Neural progenitor cell (in vitro differentiated cells): ENCODE measurements around the gene CHST6. TPM values are rescaled to one million over a fixed set of nuclear protein-coding genes. Genes with fewer than 3 reads are reported as not detected.

ENCODE experiments used
- DNase-seq: peaks from one replicate; pipeline ENCODE4 v3.0.0-alpha.2; 2016; ENCODE audit warnings: low spot score
- H2AFZ ChIP-seq: fragments of 200-600 bp; sonication (generic); replicated peaks from 2 replicates; pipeline ENCODE4 v1.6.1; 2016; ENCODE audit warnings: antibody characterized with exemption
- H3F3A ChIP-seq: fragments of 200-600 bp; sonication (generic); 2 replicates; pipeline ENCODE4 v1.6.1; 2016; ENCODE audit warnings: antibody characterized with exemption, low read depth
- H3K27ac ChIP-seq: fragments of 200-600 bp; sonication (generic); 2 replicates; pipeline ENCODE4 v1.5.1; 2016; ENCODE audit warnings: mild to moderate bottlenecking
- H3K27me3 ChIP-seq: fragments of 200-600 bp; sonication (generic); 2 replicates; pipeline ENCODE4 v1.6.1; 2016; ENCODE audit warnings: mild to moderate bottlenecking, moderate library complexity
- H3K36me3 ChIP-seq: fragments of 200-600 bp; sonication (generic); 2 replicates; pipeline ENCODE4 v1.5.1; 2016
- H3K4me1 ChIP-seq: fragments of 200-600 bp; sonication (generic); 2 replicates; pipeline ENCODE4 v1.6.1; 2016; ENCODE audit warnings: mixed run types
- H3K4me2 ChIP-seq: fragments of 200-600 bp; sonication (generic); 2 replicates; pipeline ENCODE4 v1.6.1; 2016
- H3K4me3 ChIP-seq: fragments of 200-600 bp; sonication (generic); 2 replicates; pipeline ENCODE4 v1.5.1; 2016
- H3K79me2 ChIP-seq: fragments of 200-600 bp; sonication (generic); 2 replicates; pipeline ENCODE4 v1.6.1; 2016; ENCODE audit warnings: low read depth
- H3K9ac ChIP-seq: fragments of 200-600 bp; sonication (generic); 2 replicates; pipeline ENCODE4 v1.6.1; 2016
- H3K9me3 ChIP-seq: fragments of 200-600 bp; sonication (generic); 2 replicates; pipeline ENCODE4 v1.5.1; 2016; ENCODE audit warnings: low read depth
- H4K20me1 ChIP-seq: fragments of 200-600 bp; sonication (generic); 2 replicates; pipeline ENCODE4 v1.6.1; 2016; ENCODE audit warnings: low read depth
- H3K27ac Mint-ChIP-seq: 3 replicates; pipeline ENCODE4 v1.8.0; 2021; ENCODE audit warnings: mixed read lengths
- H3K27me3 Mint-ChIP-seq: 2 replicates; pipeline ENCODE4 v1.8.0; 2022; ENCODE audit warnings: low read depth, mild to moderate bottlenecking, inconsistent platforms, moderate library complexity, mixed read lengths; ENCODE audit not compliant: insufficient read depth
- H3K36me3 Mint-ChIP-seq: 3 replicates; pipeline ENCODE4 v1.8.0; 2021; ENCODE audit warnings: mixed read lengths
- H3K4me1 Mint-ChIP-seq: 3 replicates; pipeline ENCODE4 v1.8.0; 2021; ENCODE audit warnings: mixed read lengths
- H3K4me3 Mint-ChIP-seq: 3 replicates; pipeline ENCODE4 v1.8.0; 2021; ENCODE audit warnings: mild to moderate bottlenecking, moderate library complexity, mixed read lengths
- H3K9me3 Mint-ChIP-seq: 3 replicates; pipeline ENCODE4 v1.8.0; 2020; ENCODE audit warnings: mixed read lengths
- EZH2 ChIP-seq: fragments of 200-600 bp; sonication (generic); IDR thresholded peaks from 2 replicates; pipeline ENCODE4 v1.6.1; 2017; ENCODE audit warnings: antibody characterized with exemption, mild to moderate bottlenecking, moderate library complexity
- EZH2phosphoT487 ChIP-seq: fragments of 200-600 bp; sonication (generic); IDR thresholded peaks from 2 replicates; pipeline ENCODE4 v1.6.1; 2017; ENCODE audit warnings: antibody characterized with exemption
- total RNA-seq: library from RNA; depleted of rRNA; stranded (reverse); fragments of >200 nt; gene quantifications from 2 replicates; pipeline ENCODE4 v1.2.3, GENCODE V29; 2015; ENCODE audit warnings: low replicate concordance
- TF ChIP-seq, protein P1 (sequence below): fragments of 200-600 bp; sonication (generic); IDR thresholded peaks from 2 replicates; pipeline ENCODE4 v1.5.1; 2017; ENCODE audit warnings: antibody characterized with exemption, mild to moderate bottlenecking

CHST6 gene
- total RNA-seq, 1 donor from 2014 or later = 6.2 TPM

DNA sequence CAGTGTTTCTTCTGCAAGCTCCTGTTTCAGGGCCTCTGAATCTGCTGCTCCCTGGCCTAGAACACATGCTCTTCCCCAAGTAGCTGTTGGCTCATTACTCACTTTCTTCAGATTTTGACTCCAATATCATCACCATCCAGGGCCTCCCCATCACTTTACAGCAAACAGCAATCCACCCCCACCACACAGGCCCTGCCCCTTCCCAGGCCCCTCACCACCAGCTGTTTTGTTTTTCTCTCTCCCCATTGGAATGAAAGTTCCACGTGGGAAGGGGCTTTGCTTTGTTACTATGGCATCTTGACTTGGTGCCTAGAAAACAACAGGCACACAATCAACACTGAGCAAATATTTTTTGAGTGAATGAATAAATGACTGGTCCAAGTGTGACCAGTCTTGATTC lies 34.8 kb downstream of the CHST6 start:
- Mint-ChIP-seq H3K36me3 (peaks cover 22% of the 10 kb centered on the region), H3K4me3 (peak overlapping the region; percentile 6), H3K27ac (no peak overlapping the region), H3K9me3 (peaks cover 2% of the 10 kb centered on the region), H3K4me1 (peaks cover 58% of the 10 kb centered on the region), H3K27me3 (peaks cover 6% of the 10 kb centered on the region)
- TF ChIP-seq EZH2phosphoT487 (no peak), EZH2 (no peak)
- TF ChIP-seq, protein P1, sequence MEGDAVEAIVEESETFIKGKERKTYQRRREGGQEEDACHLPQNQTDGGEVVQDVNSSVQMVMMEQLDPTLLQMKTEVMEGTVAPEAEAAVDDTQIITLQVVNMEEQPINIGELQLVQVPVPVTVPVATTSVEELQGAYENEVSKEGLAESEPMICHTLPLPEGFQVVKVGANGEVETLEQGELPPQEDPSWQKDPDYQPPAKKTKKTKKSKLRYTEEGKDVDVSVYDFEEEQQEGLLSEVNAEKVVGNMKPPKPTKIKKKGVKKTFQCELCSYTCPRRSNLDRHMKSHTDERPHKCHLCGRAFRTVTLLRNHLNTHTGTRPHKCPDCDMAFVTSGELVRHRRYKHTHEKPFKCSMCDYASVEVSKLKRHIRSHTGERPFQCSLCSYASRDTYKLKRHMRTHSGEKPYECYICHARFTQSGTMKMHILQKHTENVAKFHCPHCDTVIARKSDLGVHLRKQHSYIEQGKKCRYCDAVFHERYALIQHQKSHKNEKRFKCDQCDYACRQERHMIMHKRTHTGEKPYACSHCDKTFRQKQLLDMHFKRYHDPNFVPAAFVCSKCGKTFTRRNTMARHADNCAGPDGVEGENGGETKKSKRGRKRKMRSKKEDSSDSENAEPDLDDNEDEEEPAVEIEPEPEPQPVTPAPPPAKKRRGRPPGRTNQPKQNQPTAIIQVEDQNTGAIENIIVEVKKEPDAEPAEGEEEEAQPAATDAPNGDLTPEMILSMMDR = no peak
- Histone ChIP-seq H3K9ac (no peak overlapping the region), H2AFZ (no peak overlapping the region), H3K4me1 (peaks cover 48% of the 10 kb centered on the region), H3F3A (peaks cover 22% of the 10 kb centered on the region), H3K4me3 (peak overlapping the region; percentile 6), H3K27ac (no peak overlapping the region), H3K79me2 (peaks cover 83% of the 10 kb centered on the region), H3K27me3 (no peaks in the 10 kb centered on the region), H3K36me3 (no peaks in the 10 kb centered on the region), H4K20me1 (peaks cover 81% of the 10 kb centered on the region), H3K9me3 (no peaks in the 10 kb centered on the region), H3K4me2 (peak overlapping the region; percentile 56)
- peak; percentile 56 for DNase-seq

DNA sequence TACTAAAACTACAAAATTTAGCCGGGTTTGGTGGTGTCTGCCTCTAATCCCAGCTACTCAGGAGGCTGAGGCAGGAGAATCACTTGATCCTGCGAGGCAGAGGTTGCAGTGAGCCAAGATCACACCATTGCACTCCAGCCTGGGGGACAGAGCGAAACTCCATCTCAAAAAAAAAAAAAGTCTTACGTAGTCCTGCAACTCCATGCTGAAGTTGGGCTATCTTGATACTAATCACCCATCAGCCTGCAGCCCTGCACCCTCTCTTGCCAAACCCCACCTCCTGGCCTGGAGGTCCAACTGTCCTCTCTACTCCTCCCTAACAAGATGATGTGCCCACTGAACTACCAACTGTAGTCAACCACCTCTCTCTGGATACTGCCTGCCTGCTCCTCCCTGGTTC lies 35.5 kb downstream of the CHST6 start:
- Histone ChIP-seq H3K36me3 (no peaks in the 10 kb centered on the region), H3K9ac (no peak overlapping the region), H3K4me2 (peak overlapping the region; percentile 56), H4K20me1 (peaks cover 88% of the 10 kb centered on the region), H2AFZ (no peak overlapping the region), H3K79me2 (peaks cover 90% of the 10 kb centered on the region), H3K4me1 (peaks cover 56% of the 10 kb centered on the region), H3K27me3 (no peaks in the 10 kb centered on the region), H3F3A (peaks cover 30% of the 10 kb centered on the region), H3K9me3 (no peaks in the 10 kb centered on the region), H3K4me3 (no peak overlapping the region), H3K27ac (no peak overlapping the region)
- H3K27me3 Mint-ChIP-seq = peaks cover 2% of the 10 kb centered on the region
- no peak overlapping the region for H3K27ac Mint-ChIP-seq
- H3K9me3 Mint-ChIP-seq = no peaks in the 10 kb centered on the region
- H3K4me1 Mint-ChIP-seq = peaks cover 63% of the 10 kb centered on the region
- H3K4me3 Mint-ChIP-seq = peak overlapping the region; percentile 12
- peaks cover 20% of the 10 kb centered on the region for H3K36me3 Mint-ChIP-seq
- no peak for DNase-seq
- TF ChIP-seq, protein P1 = no peak
- TF ChIP-seq EZH2 (no peak), EZH2phosphoT487 (no peak)

DNA sequence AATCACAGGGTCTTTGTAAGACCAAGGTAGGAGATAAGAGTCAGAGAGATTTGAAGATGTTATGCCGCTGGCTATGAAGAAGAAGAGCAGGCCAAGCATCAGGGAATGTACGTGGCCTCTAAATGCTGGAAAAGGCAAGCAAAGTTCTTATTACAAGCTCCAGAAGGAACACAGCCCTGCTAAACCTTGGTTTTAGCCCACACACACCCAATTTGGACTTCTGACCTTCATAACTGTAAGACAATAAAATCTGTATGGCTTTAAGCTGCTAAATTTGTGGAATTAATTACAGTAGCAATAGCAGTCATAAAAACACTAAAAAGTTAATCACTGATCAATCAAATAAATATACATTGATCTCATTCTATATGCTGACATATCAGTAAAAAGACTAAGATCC lies 36.8 kb downstream of the CHST6 start:
- H3K9me3 ChIP-seq = no peaks in the 10 kb centered on the region
- peaks cover 73% of the 10 kb centered on the region for H3K4me1 Mint-ChIP-seq
- no peak overlapping the region for H3K4me3 ChIP-seq
- H3K27me3 ChIP-seq = no peaks in the 10 kb centered on the region
- H2AFZ ChIP-seq = no peak overlapping the region
- no peak for DNase-seq
- no peaks in the 10 kb centered on the region for H3K36me3 ChIP-seq
- peaks cover 2% of the 10 kb centered on the region for H3K27me3 Mint-ChIP-seq
- no peak overlapping the region for H3K27ac Mint-ChIP-seq
- no peak overlapping the region for H3K4me2 ChIP-seq
- peaks cover 31% of the 10 kb centered on the region for H3F3A ChIP-seq
- no peak overlapping the region for H3K9ac ChIP-seq
- H3K4me3 Mint-ChIP-seq = no peak overlapping the region
- H3K4me1 ChIP-seq = peaks cover 68% of the 10 kb centered on the region
- peaks cover 20% of the 10 kb centered on the region for H3K36me3 Mint-ChIP-seq
- peaks cover 96% of the 10 kb centered on the region for H3K79me2 ChIP-seq
- H3K27ac ChIP-seq = no peak overlapping the region
- TF ChIP-seq EZH2phosphoT487 (no peak), EZH2 (no peak)
- TF ChIP-seq, protein P1 = no peak
- peaks cover 97% of the 10 kb centered on the region for H4K20me1 ChIP-seq
- no peaks in the 10 kb centered on the region for H3K9me3 Mint-ChIP-seq
